ENCODE data around the gene HADHA.

Gene HADHA

GRCh38 chr2:26255759-26256384 is 11.4 kb upstream of the HADHA start:
- Histone ChIP-seq H3K4me1 (ENCODE audit: control insufficient read depth in 1 of 2, insufficient read depth in 1 of 2, low read depth in 1 of 2, low read length in 1 of 2) (peaks cover 3 to 5% of the 10 kb centered on the region in 2 experiments), H3K27ac (peak overlapping the region; percentile 52), H3K4me3 (ENCODE audit: low read depth in 1 of 2, low read length in 1 of 2) (no peak overlapping the region), H3K9me3 (no peaks in the 10 kb centered on the region), H3K36me3 (peaks cover 48% of the 10 kb centered on the region), H3K27me3 (no peaks in the 10 kb centered on the region)
- no peak for TF ChIP-seq CTCF (IDR thresholded peaks at IDR 0.05)

- TF ChIP-seq CTCF (IDR thresholded peaks at IDR 0.05), result no peak
- H3K27me3 ChIP-seq, result no peaks in the 10 kb centered on the region
- peaks cover 6 to 8% of the 10 kb centered on the region in 2 experiments for H3K4me1 ChIP-seq (ENCODE audit: control insufficient read depth in 1 of 2, insufficient read depth in 1 of 2, low read depth in 1 of 2, low read length in 1 of 2)
- H3K4me3 ChIP-seq (ENCODE audit: low read depth in 1 of 2, low read length in 1 of 2), result no peak overlapping the region
- H3K27ac ChIP-seq, result no peak overlapping the region
- peaks cover 11% of the 10 kb centered on the region for H3K36me3 ChIP-seq
- no peaks in the 10 kb centered on the region for H3K9me3 ChIP-seq
Observed at GRCh38 chr2:26251893-26252292, 7.5 kb upstream of the HADHA start.

GRCh38 chr2:26249625-26250024 is 5.2 kb upstream of the HADHA start:
- Histone ChIP-seq H3K4me1 (ENCODE audit: control insufficient read depth in 1 of 2, insufficient read depth in 1 of 2, low read depth in 1 of 2, low read length in 1 of 2) (peaks cover 19 to 20% of the 10 kb centered on the region in 2 experiments), H3K4me3 (ENCODE audit: low read depth in 1 of 2, low read length in 1 of 2) (no peak overlapping the region), H3K27ac (no peak overlapping the region), H3K27me3 (no peaks in the 10 kb centered on the region), H3K36me3 (peaks cover 5% of the 10 kb centered on the region), H3K9me3 (no peaks in the 10 kb centered on the region)
- no peak for TF ChIP-seq CTCF (IDR thresholded peaks at IDR 0.05)

- TF ChIP-seq CTCF (IDR thresholded peaks at IDR 0.05), result no peak
- Histone ChIP-seq H3K4me3 (ENCODE audit: low read depth in 1 of 2, low read length in 1 of 2) (no peak overlapping the region), H3K36me3 (no peaks in the 10 kb centered on the region), H3K9me3 (no peaks in the 10 kb centered on the region), H3K4me1 (ENCODE audit: control insufficient read depth in 1 of 2, insufficient read depth in 1 of 2, low read depth in 1 of 2, low read length in 1 of 2) (peaks cover 36 to 42% of the 10 kb centered on the region in 2 experiments), H3K27me3 (no peaks in the 10 kb centered on the region), H3K27ac (no peak overlapping the region)
Observed at GRCh38 chr2:26246818-26247217, 2.4 kb upstream of the HADHA start.

GRCh38 chr2:26245810-26246209 is 1.4 kb upstream of the HADHA start:
- Histone ChIP-seq H3K4me1 (ENCODE audit: control insufficient read depth in 1 of 2, insufficient read depth in 1 of 2, low read depth in 1 of 2, low read length in 1 of 2) (peaks cover 37 to 42% of the 10 kb centered on the region in 2 experiments), H3K4me3 (ENCODE audit: low read depth in 1 of 2, low read length in 1 of 2) (peak overlapping the region; percentile 83 to 95), H3K27me3 (no peaks in the 10 kb centered on the region), H3K9me3 (no peaks in the 10 kb centered on the region), H3K27ac (peak overlapping the region; percentile 97), H3K36me3 (no peaks in the 10 kb centered on the region)
- no peak for TF ChIP-seq CTCF (IDR thresholded peaks at IDR 0.05)
